H9 (cell line): ENCODE measurements around the gene HIC1. TPM values are rescaled to one million over a fixed set of nuclear protein-coding genes. Genes with fewer than 3 reads are reported as not detected.

Source experiments
- DNase-seq: peaks from one replicate; pipeline ENCODE4 v3.0.0-alpha.2; 2017
- H2AFZ ChIP-seq: one replicate; pipeline ENCODE4 v1.6.1; 2013; ENCODE audit warnings: mild to moderate bottlenecking, low read length, control low read depth, moderate library complexity
- H2AK5ac ChIP-seq: 2 replicates; pipeline ENCODE4 v1.6.1; 2013; ENCODE audit warnings: low read length, control low read depth, mixed read lengths; ENCODE audit not compliant: insufficient read length
- H2BK120ac ChIP-seq: one replicate; pipeline ENCODE4 v1.6.1; 2013; ENCODE audit warnings: low read depth, mild to moderate bottlenecking, low read length, control low read depth, inconsistent platforms; ENCODE audit not compliant: poor library complexity, severe bottlenecking
- H2BK12ac ChIP-seq: 2 replicates; pipeline ENCODE4 v1.6.1; 2013; ENCODE audit warnings: low read length, control low read depth, mixed read lengths, low read depth; ENCODE audit not compliant: insufficient read length
- H2BK15ac ChIP-seq: 2 replicates; pipeline ENCODE4 v1.6.1; 2013; ENCODE audit warnings: low read depth, low read length, control low read depth
- H2BK20ac ChIP-seq: one replicate; pipeline ENCODE4 v1.6.1; 2013; ENCODE audit warnings: low read depth, mild to moderate bottlenecking, low read length, control low read depth, inconsistent platforms; ENCODE audit not compliant: poor library complexity, severe bottlenecking
- H2BK5ac ChIP-seq: 2 replicates; pipeline ENCODE4 v1.6.1; 2013; ENCODE audit warnings: low read length, control low read depth, mixed read lengths; ENCODE audit not compliant: insufficient read length
- H3K14ac ChIP-seq: 2 replicates; pipeline ENCODE4 v1.6.1; 2013; ENCODE audit warnings: low read length, control low read depth; ENCODE audit not compliant: insufficient read depth
- H3K18ac ChIP-seq: 2 replicates; pipeline ENCODE4 v1.6.1; 2013; ENCODE audit warnings: low read depth, mild to moderate bottlenecking, mixed read lengths, low read length, control low read depth; ENCODE audit not compliant: insufficient read length
- H3K23ac ChIP-seq: 2 replicates; pipeline ENCODE4 v1.6.1; 2013; ENCODE audit warnings: low read length, control low read depth, mixed read lengths, low read depth; ENCODE audit not compliant: insufficient read length
- H3K23me2 ChIP-seq: 2 replicates; pipeline ENCODE4 v1.6.1; 2013; ENCODE audit warnings: low read depth, mild to moderate bottlenecking, mixed read lengths, low read length, control low read depth; ENCODE audit not compliant: insufficient read length, poor library complexity, severe bottlenecking
- H3K27ac ChIP-seq: 2 replicates; pipeline ENCODE4 v1.5.1; 2013; ENCODE audit warnings: low read length, control low read depth, mixed read lengths, low read depth; ENCODE audit not compliant: insufficient read length
- H3K27me3 ChIP-seq: 2 replicates; pipeline ENCODE4 v1.6.1; 2013; ENCODE audit warnings: low read length, control low read depth, inconsistent platforms; ENCODE audit not compliant: insufficient read depth
- H3K4ac ChIP-seq: 2 replicates; pipeline ENCODE4 v1.6.1; 2013; ENCODE audit warnings: low read depth, mild to moderate bottlenecking, control low read depth, inconsistent platforms, low read length, moderate library complexity
- H3K4me1 ChIP-seq: 2 replicates; pipeline ENCODE4 v1.6.1; 2013; ENCODE audit warnings: low read length, control low read depth, inconsistent platforms; ENCODE audit not compliant: insufficient read depth
- H3K4me2 ChIP-seq: 2 replicates; pipeline ENCODE4 v1.6.1; 2013; ENCODE audit warnings: low read length, control low read depth, mixed read lengths; ENCODE audit not compliant: insufficient read length, insufficient read depth
- H3K56ac ChIP-seq: 2 replicates; pipeline ENCODE4 v1.6.1; 2013; ENCODE audit warnings: low read depth, mild to moderate bottlenecking, mixed read lengths, low read length, control low read depth; ENCODE audit not compliant: insufficient read length
- H3K79me1 ChIP-seq: 2 replicates; pipeline ENCODE4 v1.6.1; 2013; ENCODE audit warnings: low read depth, mild to moderate bottlenecking, moderate library complexity, low read length, control low read depth, inconsistent platforms; ENCODE audit not compliant: insufficient read depth, poor library complexity, severe bottlenecking
- H3K79me2 ChIP-seq: 2 replicates; pipeline ENCODE4 v1.6.1; 2013; ENCODE audit warnings: low read length, control low read depth, inconsistent platforms; ENCODE audit not compliant: insufficient read depth
- H3K9ac ChIP-seq: 2 replicates; pipeline ENCODE4 v1.6.1; 2013; ENCODE audit warnings: low read length, control low read depth, mixed read lengths; ENCODE audit not compliant: insufficient read length; ENCODE audit errors: extremely low read depth
- H3K9me3 ChIP-seq: one replicate; pipeline ENCODE4 v1.6.1; 2013; ENCODE audit warnings: low read depth, low read length, inconsistent platforms; ENCODE audit not compliant: control insufficient read depth
- H3T11ph ChIP-seq: one replicate; pipeline ENCODE4 v1.6.1; 2013; ENCODE audit warnings: mild to moderate bottlenecking, low read length, control low read depth, inconsistent platforms
- H4K20me1 ChIP-seq: one replicate; pipeline ENCODE4 v1.6.1; 2013; ENCODE audit not compliant: control insufficient read depth, insufficient read length, insufficient read depth
- H4K5ac ChIP-seq: 2 replicates; pipeline ENCODE4 v1.6.1; 2013; ENCODE audit warnings: low read depth, mild to moderate bottlenecking, mixed read lengths, low read length, control low read depth; ENCODE audit not compliant: insufficient read length
- H4K8ac ChIP-seq: replicated peaks from 2 replicates; pipeline ENCODE4 v1.6.1; 2013; ENCODE audit warnings: low read length, control low read depth, mixed read lengths, low read depth; ENCODE audit not compliant: insufficient read length
- H4K91ac ChIP-seq: 2 replicates; pipeline ENCODE4 v1.6.1; 2013; ENCODE audit warnings: low read depth, mild to moderate bottlenecking, moderate library complexity, mixed read lengths, low read length, control low read depth; ENCODE audit not compliant: insufficient read length
- H3K27ac Mint-ChIP-seq, 3 experiments: 2 replicates in 2 of 3; 3 replicates in 1 of 3; pipeline ENCODE4 v1.8.0; 2020 to 2021; ENCODE audit warnings: mixed read lengths in 3 of 3, mild to moderate bottlenecking in 1 of 3, moderate library complexity in 1 of 3
- H3K27me3 Mint-ChIP-seq: 2 replicates; pipeline ENCODE4 v1.8.0; 2021; ENCODE audit warnings: low read depth, mild to moderate bottlenecking, moderate library complexity, mixed read lengths
- H3K36me3 Mint-ChIP-seq, 3 experiments: 2 replicates in 2 of 3; 3 replicates in 1 of 3; pipeline ENCODE4 v1.8.0; 2020 to 2021; ENCODE audit warnings: low read depth in 3 of 3, mixed read lengths in 3 of 3; ENCODE audit not compliant: insufficient read depth in 1 of 3
- H3K4me1 Mint-ChIP-seq, 2 experiments: 2 replicates each; pipeline ENCODE4 v1.8.0; 2020; ENCODE audit warnings: mixed read lengths in 2 of 2
- H3K4me3 Mint-ChIP-seq, 2 experiments: 2 replicates in 1 of 2; 3 replicates in 1 of 2; pipeline ENCODE4 v1.8.0; 2020 to 2021; ENCODE audit warnings: mild to moderate bottlenecking in 2 of 2, mixed read lengths in 2 of 2, moderate library complexity in 1 of 2
- H3K9me3 Mint-ChIP-seq, 2 experiments: 2 replicates in 1 of 2; 3 replicates in 1 of 2; pipeline ENCODE4 v1.8.0; 2020; ENCODE audit warnings: mild to moderate bottlenecking in 2 of 2, mixed read lengths in 2 of 2, moderate library complexity in 1 of 2
- WGBS: extraction: QIAGEN DNeasy Blood & Tissue Kit; methylation state at CpG from one replicate; pipeline ENCODE4 v1.1.7; 2013; ENCODE audit warnings: missing lambda C conversion rate, low lambda C conversion rate, mixed read lengths; ENCODE audit not compliant: insufficient read length; ENCODE audit errors: extremely low coverage; 5-methylcytosine and 5-hydroxymethylcytosine counted together
- total RNA-seq: library from RNA; stranded (reverse); gene quantifications from 2 replicates; pipeline ENCODE4 v1.2.1, GENCODE V29; 2021
- TF ChIP-seq, protein P1 (sequence below): fragments of 200-600 bp; sonication (generic); conservative IDR thresholded peaks from 3 replicates; pipeline ENCODE4 v1.8.0; 2021; ENCODE audit warnings: antibody characterized with exemption, mild to moderate bottlenecking

HIC1 gene
- total RNA-seq, 1 experiment from 2014 or later: 1.8 TPM

DNA sequence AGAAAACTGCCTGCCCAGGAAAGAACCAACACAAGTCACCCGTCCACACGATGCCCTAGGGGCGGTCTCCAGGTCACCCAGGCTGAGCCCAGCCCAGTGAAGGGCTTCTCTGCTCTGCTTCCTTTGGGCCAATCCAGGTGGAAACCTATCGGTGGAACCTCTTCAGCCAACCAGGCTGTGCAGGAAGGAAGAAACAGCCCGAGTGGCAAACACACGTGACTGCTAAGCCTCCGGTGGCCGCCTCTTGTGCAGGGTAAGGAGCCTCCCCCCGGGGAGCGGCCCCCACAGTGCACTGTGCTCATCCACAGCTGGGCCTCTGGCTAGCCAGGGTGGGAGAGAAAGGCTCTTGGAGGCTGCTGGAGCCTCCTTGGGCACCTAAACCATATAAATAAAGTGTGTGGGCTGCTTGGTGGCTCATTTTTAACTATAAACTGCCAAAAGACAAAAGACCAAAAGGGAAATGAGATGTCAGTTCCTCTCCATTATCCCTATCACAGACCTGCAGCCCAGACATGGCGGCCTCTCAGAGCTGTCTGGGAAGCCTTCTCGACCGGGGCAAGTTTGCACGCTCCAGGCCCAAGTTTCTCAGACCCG is 32.2 kb upstream of the HIC1 start:
- Mint-ChIP-seq H3K4me1 (peaks cover 6 to 13% of the 10 kb centered on the region in 2 experiments), H3K36me3 (no peaks in the 10 kb centered on the region; a peak in 1 of 7 replicates), H3K4me3 (no peak overlapping the region), H3K27ac (no peak overlapping the region), H3K27me3 (peaks cover 95% of the 10 kb centered on the region), H3K9me3 (peaks cover 5 to 6% of the 10 kb centered on the region in 2 experiments; a peak in 4 of 5 replicates)
- H3K79me2 ChIP-seq: no peaks in the 10 kb centered on the region
- no peak overlapping the region for H3K18ac ChIP-seq
- H3K9me3 ChIP-seq: no peaks in the 10 kb centered on the region
- H3K4me2 ChIP-seq: no peak overlapping the region
- no peak overlapping the region for H4K91ac ChIP-seq
- no peaks in the 10 kb centered on the region for H4K20me1 ChIP-seq
- no peak overlapping the region for H2AK5ac ChIP-seq
- H3K23ac ChIP-seq: no peak overlapping the region
- H4K5ac ChIP-seq: no peak overlapping the region
- H3K9ac ChIP-seq: no peak overlapping the region
- H3K27me3 ChIP-seq: peaks cover 54% of the 10 kb centered on the region
- WGBS: no CpG with 5 or more reads among the region's 15 CpGs
- no peak overlapping the region for H3K4ac ChIP-seq
- peaks cover 20% of the 10 kb centered on the region for H3K23me2 ChIP-seq
- no peak overlapping the region for H3K56ac ChIP-seq
- H3K4me1 ChIP-seq: no peaks in the 10 kb centered on the region
- no peak for DNase-seq
- H3K79me1 ChIP-seq: no peaks in the 10 kb centered on the region
- no peak overlapping the region for H2AFZ ChIP-seq
- H3T11ph ChIP-seq: no peak overlapping the region
- TF ChIP-seq, protein P1, sequence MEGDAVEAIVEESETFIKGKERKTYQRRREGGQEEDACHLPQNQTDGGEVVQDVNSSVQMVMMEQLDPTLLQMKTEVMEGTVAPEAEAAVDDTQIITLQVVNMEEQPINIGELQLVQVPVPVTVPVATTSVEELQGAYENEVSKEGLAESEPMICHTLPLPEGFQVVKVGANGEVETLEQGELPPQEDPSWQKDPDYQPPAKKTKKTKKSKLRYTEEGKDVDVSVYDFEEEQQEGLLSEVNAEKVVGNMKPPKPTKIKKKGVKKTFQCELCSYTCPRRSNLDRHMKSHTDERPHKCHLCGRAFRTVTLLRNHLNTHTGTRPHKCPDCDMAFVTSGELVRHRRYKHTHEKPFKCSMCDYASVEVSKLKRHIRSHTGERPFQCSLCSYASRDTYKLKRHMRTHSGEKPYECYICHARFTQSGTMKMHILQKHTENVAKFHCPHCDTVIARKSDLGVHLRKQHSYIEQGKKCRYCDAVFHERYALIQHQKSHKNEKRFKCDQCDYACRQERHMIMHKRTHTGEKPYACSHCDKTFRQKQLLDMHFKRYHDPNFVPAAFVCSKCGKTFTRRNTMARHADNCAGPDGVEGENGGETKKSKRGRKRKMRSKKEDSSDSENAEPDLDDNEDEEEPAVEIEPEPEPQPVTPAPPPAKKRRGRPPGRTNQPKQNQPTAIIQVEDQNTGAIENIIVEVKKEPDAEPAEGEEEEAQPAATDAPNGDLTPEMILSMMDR: no peak
- no peak overlapping the region for H4K8ac ChIP-seq
- no peak overlapping the region for H2BK15ac ChIP-seq
- H2BK120ac ChIP-seq: no peak overlapping the region
- H2BK5ac ChIP-seq: no peak overlapping the region
- no peak overlapping the region for H2BK20ac ChIP-seq
- peak overlapping the region; percentile 16; the same call in 1 of the 2 replicates for H3K14ac ChIP-seq
- H2BK12ac ChIP-seq: no peak overlapping the region
- no peak overlapping the region for H3K27ac ChIP-seq
